Measurements from ENCODE around the gene SMIM30. TPM values are rescaled to one million over a fixed set of nuclear protein-coding genes. Genes with fewer than 3 reads are reported as not detected.
"Not testable (repeated sequence)": the region's sequence is repeated elsewhere in the genome, so short reads cannot be mapped to it uniquely, and the experiment has no call there.

SMIM30 gene, protein sequence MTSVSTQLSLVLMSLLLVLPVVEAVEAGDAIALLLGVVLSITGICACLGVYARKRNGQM
- 21.6 and 50.4 TPM in 2 replicates for total RNA-seq (2014; rRNA removed; shearing (Covaris generic); ENCODE audit: low replicate concordance)

DNA sequence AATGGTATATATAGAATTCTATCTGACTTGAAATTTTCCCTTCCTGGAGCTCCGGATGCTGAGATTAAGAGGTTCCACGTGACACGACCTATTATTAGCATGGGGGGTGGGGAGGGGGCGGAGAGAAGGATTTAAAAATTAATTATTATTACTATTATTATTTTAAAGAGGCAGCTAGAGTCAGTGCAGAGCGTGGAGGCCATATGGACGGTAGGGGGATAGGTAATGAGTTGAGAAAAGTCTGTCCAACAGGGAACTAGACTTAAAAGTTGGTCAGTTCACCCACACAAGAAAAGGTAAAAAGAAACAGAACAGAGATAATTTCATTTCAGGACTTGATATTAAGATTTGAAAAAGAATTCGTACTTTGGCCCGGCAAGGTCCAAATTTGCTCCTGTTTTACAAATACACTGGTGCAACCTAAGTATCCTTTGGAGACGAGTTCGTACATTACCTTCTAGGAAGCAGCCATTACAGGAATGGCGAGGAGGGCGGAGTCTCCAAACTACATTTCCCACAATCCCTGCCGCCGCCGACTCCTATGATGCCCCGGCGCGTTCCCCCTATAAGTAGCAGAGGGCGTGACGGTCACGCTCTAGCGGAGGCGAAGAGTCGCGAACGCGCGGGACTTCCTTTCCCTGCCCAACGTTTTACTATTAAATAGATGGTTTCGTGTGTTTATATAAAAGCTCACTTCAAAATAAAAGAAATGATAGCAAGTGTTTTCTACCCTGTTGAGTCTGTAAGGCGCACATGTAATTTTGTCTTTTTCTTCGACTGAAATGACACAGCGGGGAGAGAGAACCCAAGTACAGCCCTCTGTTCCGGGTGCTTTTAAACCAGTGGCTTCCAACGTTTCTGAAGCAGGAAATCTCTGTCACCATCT is at the start of gene SMIM30:
Gene SMIM30, minus strand, starts transcription at position 481 of the 886 bp plus-strand sequence. CDS start 976 bp downstream, outside the sequence.
- peak; percentile 97 for DNase-seq
- peak within 1 kb of the TSS; percentile 97 for H3K27ac ChIP-seq (ENCODE audit: low read length)
- 0 out of 2 replicates have a peak, but pooled peaks cover 2% of the 10 kb centered on the region for H3K79me2 ChIP-seq (ENCODE audit: low read length)
- H3K4me2 ChIP-seq (ENCODE audit: low read depth, low read length, poor library complexity, severe bottlenecking): peak within 1 kb of the TSS; percentile 88
- no peaks in the 10 kb centered on the region for H3K9me2 ChIP-seq (replicated peaks; ENCODE audit: insufficient read depth, low read length)
- H3K36me3 ChIP-seq (ENCODE audit: insufficient read depth, low read length): no peaks in the 10 kb centered on the region
- H3K9me3 ChIP-seq (ENCODE audit: low read length): no peaks in the 10 kb centered on the region
- H3K27me3 ChIP-seq (ENCODE audit: low read length): no peaks in the 10 kb centered on the region
- peaks cover 56% of the 10 kb centered on the region for H3K4me1 ChIP-seq (ENCODE audit: low read length)
- peak within 1 kb of the TSS; percentile 75 for H2AFZ ChIP-seq (ENCODE audit: low read length)
- no peaks in the 10 kb centered on the region for H4K20me1 ChIP-seq (ENCODE audit: insufficient read depth, low read depth, low read length)
- H3K9ac ChIP-seq (ENCODE audit: low read length): peak within 1 kb of the TSS; percentile 62
- H3K4me3 ChIP-seq (ENCODE audit: low read length): peak within 1 kb of the TSS; percentile 72

DNA sequence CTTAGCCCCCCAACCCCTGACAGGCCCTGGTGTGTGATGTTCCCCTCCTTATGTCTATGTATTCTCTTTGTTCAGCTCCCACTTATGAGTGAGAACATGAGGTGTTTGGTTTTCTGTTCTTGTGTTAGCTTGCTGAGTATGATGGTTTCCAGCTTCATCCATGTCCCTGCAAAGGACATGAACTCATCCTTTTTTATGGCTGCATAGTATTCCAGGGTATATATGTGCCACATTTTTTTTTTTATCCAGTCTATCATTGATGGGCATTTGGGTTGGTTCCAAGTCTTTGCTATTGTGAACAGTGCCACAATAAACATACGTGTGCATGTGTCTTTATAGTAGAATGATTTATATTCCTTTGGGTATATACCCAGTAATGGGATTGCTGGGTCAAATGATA is 47.8 kb upstream of the SMIM30 start:
- not testable (repeated sequence) for H4K20me1 ChIP-seq (ENCODE audit: insufficient read depth, low read depth, low read length); H3K27ac ChIP-seq (ENCODE audit: low read length); H2AFZ ChIP-seq (ENCODE audit: low read length); H3K9me3 ChIP-seq (ENCODE audit: low read length); H3K79me2 ChIP-seq (ENCODE audit: low read length); H3K4me2 ChIP-seq (ENCODE audit: low read depth, low read length, poor library complexity, severe bottlenecking); H3K9ac ChIP-seq (ENCODE audit: low read length); H3K36me3 ChIP-seq (ENCODE audit: insufficient read depth, low read length); H3K27me3 ChIP-seq (ENCODE audit: low read length); H3K9me2 ChIP-seq (replicated peaks; ENCODE audit: insufficient read depth, low read length); DNase-seq; H3K4me3 ChIP-seq (ENCODE audit: low read length); H3K4me1 ChIP-seq (ENCODE audit: low read length)

DNA sequence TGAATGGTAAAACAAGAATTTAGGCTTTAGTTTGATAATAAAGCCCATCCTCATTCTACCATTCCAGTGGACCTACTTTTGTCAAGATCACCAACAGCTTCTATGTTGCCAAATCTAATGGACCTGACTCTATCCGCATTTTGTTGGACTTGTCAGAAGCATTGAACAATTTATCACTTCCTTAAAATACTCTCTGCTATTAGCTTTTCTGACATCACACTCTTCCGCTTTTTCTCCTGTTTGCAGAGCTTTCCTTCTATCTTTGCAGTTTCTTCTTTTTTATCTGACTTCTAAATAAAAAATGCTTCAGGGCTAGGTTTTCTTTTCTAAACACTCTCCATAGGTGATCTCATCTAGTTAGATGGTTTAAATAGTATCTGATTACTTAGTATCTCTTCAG is 42.7 kb upstream of the SMIM30 start:
- H3K9me3 ChIP-seq (ENCODE audit: low read length): no peaks in the 10 kb centered on the region
- no peak overlapping the region for H3K4me3 ChIP-seq (ENCODE audit: low read length)
- no peaks in the 10 kb centered on the region for H3K36me3 ChIP-seq (ENCODE audit: insufficient read depth, low read length)
- no peak overlapping the region for H3K9ac ChIP-seq (ENCODE audit: low read length)
- H3K27me3 ChIP-seq (ENCODE audit: low read length): no peaks in the 10 kb centered on the region
- DNase-seq: no peak
- H3K9me2 ChIP-seq (replicated peaks; ENCODE audit: insufficient read depth, low read length): no peaks in the 10 kb centered on the region
- H3K4me1 ChIP-seq (ENCODE audit: low read length): peaks cover 31% of the 10 kb centered on the region
- no peak overlapping the region for H3K4me2 ChIP-seq (ENCODE audit: low read depth, low read length, poor library complexity, severe bottlenecking)
- 0 out of 2 replicates have a peak overlapping the region, but pooled peaks have one; percentile 39 for H2AFZ ChIP-seq (ENCODE audit: low read length)
- H3K27ac ChIP-seq (ENCODE audit: low read length): no peak overlapping the region
- no peaks in the 10 kb centered on the region for H4K20me1 ChIP-seq (ENCODE audit: insufficient read depth, low read depth, low read length)
- H3K79me2 ChIP-seq (ENCODE audit: low read length): no peaks in the 10 kb centered on the region

DNA sequence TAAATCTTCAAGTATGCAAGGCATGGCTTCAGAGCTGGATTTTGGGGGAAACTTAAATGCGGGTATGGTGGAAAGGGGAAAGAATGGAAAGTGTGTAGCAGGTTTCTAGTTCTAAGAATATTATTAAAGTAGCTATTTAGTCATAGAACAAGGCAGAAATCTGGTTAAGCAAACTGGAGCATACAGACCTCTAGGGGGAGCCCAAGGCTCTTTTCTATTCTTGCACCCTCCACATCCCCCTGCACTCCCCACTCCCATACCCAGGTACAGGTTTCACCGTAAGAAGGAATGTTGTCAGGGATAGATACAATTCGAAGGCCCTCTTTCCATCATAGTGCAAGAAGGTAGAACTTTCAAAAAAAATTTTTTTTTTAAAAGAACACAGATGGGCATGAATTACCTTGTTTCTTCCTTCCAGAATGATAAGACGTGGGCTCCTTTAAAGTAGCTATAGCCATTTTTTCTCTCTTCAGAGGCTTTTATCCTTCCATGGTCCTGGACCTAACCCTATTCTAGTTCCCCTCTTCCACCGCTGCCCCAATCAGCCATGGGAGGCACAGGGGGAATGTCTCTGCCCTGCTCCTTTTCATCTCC is 41.5 kb upstream of the SMIM30 start:
- H3K4me1 ChIP-seq (ENCODE audit: low read length): peaks cover 33% of the 10 kb centered on the region
- no peak overlapping the region for H3K9ac ChIP-seq (ENCODE audit: low read length)
- H3K27me3 ChIP-seq (ENCODE audit: low read length): no peaks in the 10 kb centered on the region
- no peak overlapping the region for H3K4me3 ChIP-seq (ENCODE audit: low read length)
- no peaks in the 10 kb centered on the region for H4K20me1 ChIP-seq (ENCODE audit: insufficient read depth, low read depth, low read length)
- H3K9me2 ChIP-seq (replicated peaks; ENCODE audit: insufficient read depth, low read length): no peaks in the 10 kb centered on the region
- no peaks in the 10 kb centered on the region for H3K9me3 ChIP-seq (ENCODE audit: low read length)
- no peaks in the 10 kb centered on the region for H3K79me2 ChIP-seq (ENCODE audit: low read length)
- peak; percentile 82 for DNase-seq
- no peak overlapping the region for H3K27ac ChIP-seq (ENCODE audit: low read length)
- peak overlapping the region; percentile 24; the same call in 1 of the 2 replicates for H2AFZ ChIP-seq (ENCODE audit: low read length)
- H3K36me3 ChIP-seq (ENCODE audit: insufficient read depth, low read length): no peaks in the 10 kb centered on the region
- no peak overlapping the region for H3K4me2 ChIP-seq (ENCODE audit: low read depth, low read length, poor library complexity, severe bottlenecking)

DNA sequence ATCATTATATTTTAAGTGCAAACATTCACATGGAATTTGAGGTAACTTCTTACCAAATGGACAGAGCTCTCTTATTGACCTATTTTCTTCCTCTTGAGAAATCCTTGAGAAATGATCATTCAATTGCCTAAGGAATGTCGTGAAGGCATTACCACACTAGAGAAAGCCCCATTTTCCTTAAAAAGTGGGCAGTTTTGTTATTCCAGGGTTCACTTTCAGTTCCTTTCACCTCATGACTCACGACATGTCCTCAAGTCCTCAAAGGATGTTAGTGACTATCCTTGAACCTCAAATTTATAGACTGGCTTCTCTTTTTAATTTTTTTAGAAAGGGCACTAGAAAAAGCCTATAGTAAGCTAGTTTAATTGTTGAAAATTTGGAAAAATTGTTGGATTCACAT is 40.4 kb upstream of the SMIM30 start:
- Histone ChIP-seq H3K9me2 (replicated peaks; ENCODE audit: insufficient read depth, low read length) (no peaks in the 10 kb centered on the region), H4K20me1 (ENCODE audit: insufficient read depth, low read depth, low read length) (no peaks in the 10 kb centered on the region), H2AFZ (ENCODE audit: low read length) (no peak overlapping the region), H3K36me3 (ENCODE audit: insufficient read depth, low read length) (no peaks in the 10 kb centered on the region), H3K4me1 (ENCODE audit: low read length) (peaks cover 36% of the 10 kb centered on the region), H3K27ac (ENCODE audit: low read length) (no peak overlapping the region), H3K4me3 (ENCODE audit: low read length) (no peak overlapping the region), H3K27me3 (ENCODE audit: low read length) (no peaks in the 10 kb centered on the region), H3K79me2 (ENCODE audit: low read length) (no peaks in the 10 kb centered on the region), H3K9me3 (ENCODE audit: low read length) (no peaks in the 10 kb centered on the region), H3K4me2 (ENCODE audit: low read depth, low read length, poor library complexity, severe bottlenecking) (no peak overlapping the region), H3K9ac (ENCODE audit: low read length) (no peak overlapping the region)
- DNase-seq: no peak

DNA sequence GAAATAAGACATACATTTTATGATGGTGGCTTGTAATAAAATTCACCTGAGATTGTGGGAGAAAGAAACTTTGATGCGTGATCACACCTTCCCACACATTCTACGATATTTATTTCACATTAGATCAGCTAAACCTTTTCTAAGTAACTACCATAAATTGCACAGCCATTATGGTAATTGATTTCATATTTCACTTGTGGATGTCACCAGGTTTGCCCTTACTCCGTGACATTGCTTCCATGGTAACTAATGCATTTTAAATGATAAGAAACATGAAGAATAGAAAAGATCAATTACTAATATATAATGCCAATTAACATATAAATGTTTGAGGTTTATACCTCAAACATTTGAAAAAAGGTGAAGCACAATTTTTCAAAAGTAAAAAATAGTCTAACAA is 35.8 kb upstream of the SMIM30 start:
- H3K4me2 ChIP-seq (ENCODE audit: low read depth, low read length, poor library complexity, severe bottlenecking): no peak overlapping the region
- H3K4me1 ChIP-seq (ENCODE audit: low read length): peaks cover 37% of the 10 kb centered on the region
- H3K9ac ChIP-seq (ENCODE audit: low read length): no peak overlapping the region
- no peaks in the 10 kb centered on the region for H3K27me3 ChIP-seq (ENCODE audit: low read length)
- no peaks in the 10 kb centered on the region for H4K20me1 ChIP-seq (ENCODE audit: insufficient read depth, low read depth, low read length)
- H3K36me3 ChIP-seq (ENCODE audit: insufficient read depth, low read length): no peaks in the 10 kb centered on the region
- peak overlapping the region; percentile 39; the same call in 1 of the 2 replicates for H2AFZ ChIP-seq (ENCODE audit: low read length)
- no peak overlapping the region for H3K27ac ChIP-seq (ENCODE audit: low read length)
- no peak for DNase-seq
- no peak overlapping the region for H3K4me3 ChIP-seq (ENCODE audit: low read length)
- no peaks in the 10 kb centered on the region for H3K79me2 ChIP-seq (ENCODE audit: low read length)
- no peaks in the 10 kb centered on the region for H3K9me3 ChIP-seq (ENCODE audit: low read length)
- H3K9me2 ChIP-seq (replicated peaks; ENCODE audit: insufficient read depth, low read length): no peaks in the 10 kb centered on the region

DNA sequence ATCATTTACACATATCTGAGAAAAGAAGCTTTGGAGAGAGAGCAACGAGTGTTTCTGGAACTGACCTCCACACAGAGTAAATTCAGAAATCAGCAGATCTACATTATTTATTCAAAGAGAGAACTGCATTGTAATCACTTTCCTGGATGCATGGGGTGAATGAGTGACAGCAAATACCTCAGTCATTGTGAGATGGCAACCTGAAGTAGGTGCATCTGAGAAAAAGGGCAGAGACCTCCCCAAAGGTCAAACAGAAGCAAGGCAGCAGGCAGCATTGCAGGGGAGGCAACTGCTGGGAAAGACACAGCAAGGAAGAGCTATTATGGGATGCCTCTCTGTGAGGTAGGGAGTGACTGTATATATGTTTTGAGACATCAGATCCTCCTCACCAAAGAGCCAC is 26.5 kb upstream of the SMIM30 start:
- Histone ChIP-seq H3K27me3 (ENCODE audit: low read length) (no peaks in the 10 kb centered on the region), H3K9me3 (ENCODE audit: low read length) (no peaks in the 10 kb centered on the region), H3K4me3 (ENCODE audit: low read length) (no peak overlapping the region), H3K9me2 (replicated peaks; ENCODE audit: insufficient read depth, low read length) (no peaks in the 10 kb centered on the region), H3K9ac (ENCODE audit: low read length) (no peak overlapping the region), H2AFZ (ENCODE audit: low read length) (peak overlapping the region; percentile 2; the same call in 1 of the 2 replicates), H3K36me3 (ENCODE audit: insufficient read depth, low read length) (no peaks in the 10 kb centered on the region), H3K4me1 (ENCODE audit: low read length) (peaks cover 63% of the 10 kb centered on the region), H3K79me2 (ENCODE audit: low read length) (no peaks in the 10 kb centered on the region), H3K27ac (ENCODE audit: low read length) (0 out of 2 replicates have a peak overlapping the region, but pooled peaks have one; percentile 98), H4K20me1 (ENCODE audit: insufficient read depth, low read depth, low read length) (no peaks in the 10 kb centered on the region), H3K4me2 (ENCODE audit: low read depth, low read length, poor library complexity, severe bottlenecking) (no peak overlapping the region)
- DNase-seq: no peak

All from Karpas-422 (cell line).